ENCODE measurements around the gene SUGCT. TPM values are rescaled to one million over a fixed set of nuclear protein-coding genes. Genes with fewer than 3 reads are reported as not detected.
"Not testable (repeated sequence)": the region's sequence is repeated elsewhere in the genome, so short reads cannot be mapped to it uniquely, and the experiment has no call there.

Gene SUGCT
- total RNA-seq, 1 donor from 2014 or later, result 9.8 TPM

DNA sequence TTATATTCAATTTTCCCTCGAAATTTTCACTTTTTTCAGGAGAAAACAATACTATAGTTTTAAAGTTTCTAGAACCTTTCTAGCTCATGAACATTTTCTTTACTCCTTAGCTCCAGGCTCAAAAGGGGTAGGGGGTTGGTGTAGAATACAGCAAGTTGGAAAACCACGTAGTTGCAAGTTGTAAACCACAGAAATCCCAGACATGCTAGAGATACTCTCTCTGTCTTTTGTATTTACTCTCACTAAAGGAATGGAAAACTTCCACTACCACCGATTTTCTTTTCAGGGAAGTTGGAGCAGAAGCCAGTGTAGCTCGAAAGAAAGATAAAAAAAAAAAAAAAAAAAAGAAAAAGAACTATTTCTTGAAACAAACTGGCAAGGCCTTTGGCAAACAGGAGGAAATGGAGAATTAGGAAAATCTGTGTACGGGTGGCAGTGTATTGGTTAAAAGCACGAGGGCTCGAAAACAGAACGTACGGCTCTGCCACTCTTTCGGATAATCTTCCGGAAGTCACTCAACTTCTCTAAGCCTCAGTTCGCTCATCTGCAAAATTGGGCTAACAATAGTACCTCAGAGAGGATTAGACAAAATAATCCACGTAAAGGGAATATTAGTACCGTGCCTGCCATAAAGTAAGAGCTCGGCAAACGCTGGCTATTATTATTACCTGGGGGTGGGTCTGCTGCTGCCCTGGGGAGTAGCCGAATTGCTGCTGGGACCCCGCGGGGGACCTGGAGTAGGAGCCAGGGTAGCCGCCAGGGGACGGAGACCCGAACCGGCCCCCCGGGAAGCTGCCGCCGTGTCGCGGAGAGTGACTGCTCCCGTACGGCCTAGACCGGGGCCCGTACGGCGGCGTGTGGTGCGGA is 1.0 kb upstream of the SUGCT start:
- Histone ChIP-seq H3K4me1 (peaks cover 0 to 19% of the 10 kb centered on the region in 2 donors), H3K27ac (peak overlapping the region; percentile 87 to 90), H3K27me3 (no peaks in the 10 kb centered on the region), H3K9me3 (no peaks in the 10 kb centered on the region), H3K36me3 (no peaks in the 10 kb centered on the region), H3K4me3 (peak overlapping the region; percentile 70 to 89)
- intact Hi-C loops (cut with DNase I), result loop anchor here (1.0 to 5.0 kb wide), 2 partner anchors 184 to 511 kb away; partner anchors contain the start of gene RALA
- no peak for DNase-seq (ENCODE audit: low spot score in 2 of 2)
- TF ChIP-seq CTCF (IDR thresholded peaks at IDR 0.05), result no peak

DNA sequence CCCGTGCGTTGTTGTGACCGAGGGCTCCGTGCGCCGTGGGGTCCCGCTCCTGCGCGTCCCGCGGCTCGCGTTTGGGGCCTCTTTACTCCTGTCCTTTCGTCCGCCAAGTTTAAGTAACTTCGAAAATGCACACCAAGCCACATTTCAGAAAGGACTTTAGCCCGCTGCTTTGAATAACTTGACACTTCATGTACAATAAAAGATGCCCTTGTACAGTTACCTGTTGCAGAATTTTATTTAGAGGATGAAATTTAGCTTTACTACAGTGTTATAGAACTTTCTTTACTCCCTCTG is 459 bp downstream of the SUGCT start:
- TF ChIP-seq CTCF (IDR thresholded peaks at IDR 0.05), result no peak
- peak overlapping the region; percentile 70 to 89 for H3K4me3 ChIP-seq
- H3K4me1 ChIP-seq, result peaks cover 0 to 19% of the 10 kb centered on the region in 2 donors
- no peaks in the 10 kb centered on the region for H3K27me3 ChIP-seq
- no peaks in the 10 kb centered on the region for H3K9me3 ChIP-seq
- no peak for DNase-seq (ENCODE audit: low spot score in 2 of 2)
- no peaks in the 10 kb centered on the region for H3K36me3 ChIP-seq
- intact Hi-C loops (cut with DNase I), result no loop called here
- H3K27ac ChIP-seq, result peak overlapping the region; percentile 87 to 90

GRCh38 chr7:40137563-40137962 is 2.8 kb downstream of the SUGCT start:
- Histone ChIP-seq H3K4me1 (peaks cover 0 to 14% of the 10 kb centered on the region in 2 donors), H3K9me3 (no peaks in the 10 kb centered on the region), H3K36me3 (no peaks in the 10 kb centered on the region), H3K4me3 (no peak overlapping the region), H3K27ac (no peak overlapping the region), H3K27me3 (no peaks in the 10 kb centered on the region)
- DNase-seq (ENCODE audit: low spot score in 2 of 2), result no peak
- intact Hi-C loops (cut with DNase I), result no loop called here
- TF ChIP-seq CTCF (IDR thresholded peaks at IDR 0.05), result no peak

DNA sequence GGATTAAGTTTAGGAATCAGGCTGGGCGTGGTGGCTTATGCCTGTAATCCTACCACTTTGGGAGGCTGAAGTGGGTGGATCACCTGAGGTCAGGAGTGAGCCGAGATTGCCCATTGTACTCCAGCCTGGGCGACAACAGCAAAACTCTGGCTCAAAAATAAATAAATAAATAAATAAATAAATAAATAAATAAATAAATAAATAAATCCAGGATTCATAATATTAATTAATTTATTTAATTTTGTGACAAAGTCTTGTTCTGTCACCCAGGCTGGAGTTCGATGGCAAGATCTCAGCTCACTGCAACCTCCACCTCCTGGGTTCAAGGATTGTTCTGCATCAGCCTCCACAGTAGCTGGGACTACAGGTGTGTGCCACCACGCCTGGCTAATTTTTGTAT is 4.2 kb downstream of the SUGCT start:
- Histone ChIP-seq H3K36me3 (no peaks in the 10 kb centered on the region), H3K9me3 (no peaks in the 10 kb centered on the region), H3K4me1 (peaks cover 0 to 4% of the 10 kb centered on the region in 2 donors), H3K27ac (no peak overlapping the region), H3K4me3 (no peak overlapping the region), H3K27me3 (no peaks in the 10 kb centered on the region)
- intact Hi-C loops (cut with DNase I), result no loop called here
- DNase-seq (ENCODE audit: low spot score in 2 of 2), result no peak
- no peak for TF ChIP-seq CTCF (IDR thresholded peaks at IDR 0.05)

DNA sequence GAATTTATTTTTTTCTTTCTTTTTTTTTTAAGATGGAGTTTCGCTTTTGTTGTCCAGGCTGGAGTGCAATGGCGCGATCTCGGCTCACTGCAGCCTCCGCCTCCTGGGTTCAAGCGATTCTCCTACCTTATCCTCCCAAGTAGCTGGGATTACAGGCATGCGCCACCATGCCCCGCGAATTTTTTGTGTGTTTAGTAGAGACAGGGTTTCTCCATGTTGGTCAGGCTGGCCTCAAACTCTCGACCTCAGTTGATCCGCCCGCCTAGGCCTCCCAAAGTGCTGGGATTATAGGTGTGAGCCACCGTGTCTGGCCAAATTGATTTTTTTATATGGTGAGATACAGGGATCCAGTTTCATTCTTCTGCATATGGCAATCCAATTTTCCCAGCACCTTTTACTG is 5.1 kb downstream of the SUGCT start:
- H3K36me3 ChIP-seq; H3K4me3 ChIP-seq; H3K9me3 ChIP-seq; DNase-seq (ENCODE audit: low spot score in 2 of 2); intact Hi-C loops (cut with DNase I); H3K27me3 ChIP-seq; H3K4me1 ChIP-seq; H3K27ac ChIP-seq: not testable (repeated sequence)

- H3K4me3 ChIP-seq; intact Hi-C loops (cut with DNase I); H3K27ac ChIP-seq; DNase-seq (ENCODE audit: low spot score in 2 of 2); H3K4me1 ChIP-seq; H3K9me3 ChIP-seq; H3K27me3 ChIP-seq; H3K36me3 ChIP-seq: not testable (repeated sequence)
Observed at GRCh38 chr7:40141916-40142315, 7.1 kb downstream of the SUGCT start.

- H3K4me3 ChIP-seq; H3K4me1 ChIP-seq; H3K9me3 ChIP-seq; intact Hi-C loops (cut with DNase I); H3K27me3 ChIP-seq; DNase-seq (ENCODE audit: low spot score in 2 of 2); H3K27ac ChIP-seq; H3K36me3 ChIP-seq: not testable (repeated sequence)
Observed at GRCh38 chr7:40145596-40146130, 10.9 kb downstream of the SUGCT start.
